Forelimb muscle (tissue), 1 donor: ENCODE measurements around the gene THRSP. TPM values are rescaled to one million over a fixed set of nuclear protein-coding genes. Genes with fewer than 3 reads are reported as not detected.
"Not testable (repeated sequence)": the region's sequence is repeated elsewhere in the genome, so short reads cannot be mapped to it uniquely, and the experiment has no call there.

Source experiments
- DNase-seq: peaks from one replicate; pipeline ENCODE4 v3.0.0-alpha.2; 2013; ENCODE audit warnings: low read depth
- polyA plus RNA-seq: library from polyadenylated mRNA; unstranded; fragments of 120-200 nt; gene quantifications from one replicate; pipeline ENCODE4 v1.2.1, GENCODE V29; 2013; ENCODE audit not compliant: insufficient read length

THRSP gene
- 0.51 TPM for polyA plus RNA-seq

DNA sequence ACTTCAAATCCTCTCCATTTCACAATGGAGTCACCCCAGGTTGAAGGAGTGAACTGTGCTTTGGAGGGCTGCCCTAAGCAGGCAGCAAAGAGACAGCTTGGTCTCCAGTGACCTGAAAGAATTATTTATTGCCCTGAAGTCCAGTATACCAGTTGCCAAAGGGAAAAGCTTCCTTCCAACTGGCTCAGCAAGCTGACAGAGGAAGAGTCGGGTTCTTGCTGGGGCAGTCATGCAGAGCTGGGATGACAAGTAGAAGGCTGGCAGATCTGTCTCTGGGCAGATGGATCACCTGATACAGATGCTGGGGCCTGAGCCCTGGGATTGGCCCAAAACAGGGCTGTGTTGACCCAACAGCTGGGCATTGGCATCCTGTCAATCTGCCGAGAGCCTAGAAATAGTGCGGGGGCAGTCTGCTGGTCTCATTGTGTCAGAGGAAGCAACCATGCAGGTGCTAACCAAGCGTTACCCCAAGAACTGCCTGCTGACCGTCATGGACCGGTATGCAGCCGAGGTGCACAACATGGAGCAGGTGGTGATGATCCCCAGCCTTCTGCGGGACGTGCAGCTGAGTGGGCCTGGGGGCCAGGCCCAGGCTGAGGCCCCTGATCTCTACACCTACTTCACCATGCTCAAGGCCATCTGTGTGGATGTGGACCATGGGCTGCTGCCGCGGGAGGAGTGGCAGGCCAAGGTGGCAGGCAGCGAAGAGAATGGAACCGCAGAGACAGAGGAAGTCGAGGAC, at the start of gene THRSP:
TSS of gene THRSP (plus strand) at position 422 of the 742 bp plus-strand sequence. CDS start at position 443, 21 bp downstream.
- DNase-seq = no peak

DNA sequence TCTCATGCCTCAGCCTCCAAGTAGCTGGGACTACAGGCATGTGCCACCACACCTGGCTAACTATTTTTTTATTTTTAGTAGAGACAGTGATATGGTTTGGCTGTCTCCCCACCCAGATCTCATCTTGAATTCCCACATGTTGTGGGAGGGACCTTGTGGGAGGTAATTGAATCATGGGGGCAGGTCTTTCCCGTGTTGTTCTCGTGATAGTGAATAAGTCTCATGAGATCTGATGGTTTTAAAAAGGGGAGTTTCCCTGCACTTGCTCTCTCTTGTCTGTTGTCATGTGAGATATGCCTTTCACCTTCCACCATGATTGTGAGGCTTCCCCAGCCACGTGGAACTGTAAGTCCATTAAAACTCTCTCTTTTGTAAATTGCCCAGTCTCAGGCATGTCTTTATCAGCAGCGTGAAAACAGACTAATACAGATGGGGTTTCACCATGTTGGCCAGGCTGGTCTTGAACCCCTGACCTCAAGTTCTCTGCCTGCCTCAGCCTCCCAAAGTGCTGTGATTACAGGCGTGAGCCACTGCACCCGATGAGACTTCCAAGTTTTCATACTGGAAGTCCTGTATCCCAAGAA, 48.6 kb upstream of the THRSP start:
- DNase-seq = not testable (repeated sequence)

DNA sequence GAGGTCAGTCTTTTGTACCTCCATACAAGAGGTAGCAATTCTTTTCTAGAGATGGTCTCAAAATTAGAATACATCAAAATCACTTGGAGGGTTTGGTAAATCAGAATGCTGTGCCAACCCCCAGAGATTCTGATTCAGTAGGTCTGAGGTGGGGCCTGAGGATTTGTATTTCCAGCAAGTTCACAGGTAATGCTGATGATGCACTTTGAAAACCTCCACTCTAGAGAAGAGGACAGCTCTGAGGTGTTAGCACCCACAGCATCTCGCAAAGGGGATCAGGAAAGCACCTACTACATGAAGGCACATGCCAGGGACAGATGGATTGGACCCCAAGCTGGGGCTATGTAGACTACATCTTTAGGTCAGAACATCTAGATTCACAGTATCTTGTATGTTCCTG, 47.8 kb upstream of the THRSP start:
- no peak for DNase-seq

DNA sequence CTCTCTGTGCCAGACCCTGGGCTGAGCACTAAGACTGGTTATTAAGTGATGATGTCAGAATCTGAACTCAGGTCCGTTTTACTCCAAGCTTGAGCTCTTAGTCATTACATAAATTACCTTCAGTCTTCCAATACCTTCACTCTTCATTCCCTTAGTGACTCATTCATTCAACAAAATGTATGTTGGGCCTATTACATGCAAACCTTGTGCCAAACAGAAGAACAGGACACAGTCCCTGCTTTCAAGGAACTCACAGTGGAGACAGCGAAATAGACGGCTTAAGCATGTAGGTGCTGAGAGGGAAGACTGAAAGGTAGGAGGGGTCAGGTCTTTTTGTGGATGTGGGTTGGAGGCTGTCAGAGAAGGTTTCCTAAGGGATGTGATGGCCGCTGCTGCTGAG, 43.9 kb upstream of the THRSP start:
- no peak for DNase-seq

DNA sequence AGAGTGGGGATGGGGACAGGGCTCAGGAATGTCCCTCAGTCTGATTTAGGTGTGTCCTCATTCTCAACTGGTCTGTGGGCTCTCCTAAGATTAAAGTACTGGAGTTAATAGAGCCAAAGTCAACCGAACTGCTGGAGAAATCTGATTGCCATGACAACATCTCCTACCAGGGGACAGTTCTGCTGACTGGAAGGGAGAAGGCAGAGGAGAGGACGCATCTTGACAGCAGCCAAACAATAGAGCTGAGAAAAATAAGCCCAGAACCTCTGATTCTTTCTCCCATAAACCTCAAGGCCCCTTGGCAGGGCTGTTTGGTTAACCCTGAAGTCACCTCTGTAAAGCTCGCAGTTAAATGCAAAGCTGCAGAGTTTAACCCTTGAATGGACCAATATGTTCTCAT, 43.4 kb upstream of the THRSP start:
- no peak for DNase-seq

- no peak for DNase-seq
Measured at GRCh38 chr11:78021611-78022010, 42.0 kb upstream of the THRSP start.

GRCh38 chr11:78022397-78023396, 41.0 kb upstream of the THRSP start, which contains the start of gene KCTD14:
KCTD14 (minus strand) TSS chr11:78023276; CDS start chr11:78023249, 27 bp downstream.
- no peak for DNase-seq

DNA sequence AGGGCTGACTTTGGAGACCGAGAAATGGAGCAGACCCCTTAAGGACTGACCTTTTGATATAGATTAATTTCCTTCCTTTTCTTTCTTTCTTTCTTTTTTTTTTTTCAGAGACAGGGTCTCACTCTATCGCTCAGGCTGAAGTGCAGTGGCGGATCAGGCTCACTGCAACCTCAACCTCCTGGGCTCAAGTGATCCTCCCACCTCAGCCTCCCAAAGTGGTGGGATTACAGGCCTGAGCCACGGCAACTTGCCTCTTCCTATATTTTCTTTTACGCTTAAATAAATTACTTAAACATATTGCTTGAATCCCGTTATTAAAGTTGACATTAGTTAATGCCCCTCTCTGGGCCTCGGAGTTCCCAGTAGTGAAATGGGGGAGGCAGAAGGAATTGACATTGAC, 40.2 kb upstream of the THRSP start:
- DNase-seq = no peak

DNA sequence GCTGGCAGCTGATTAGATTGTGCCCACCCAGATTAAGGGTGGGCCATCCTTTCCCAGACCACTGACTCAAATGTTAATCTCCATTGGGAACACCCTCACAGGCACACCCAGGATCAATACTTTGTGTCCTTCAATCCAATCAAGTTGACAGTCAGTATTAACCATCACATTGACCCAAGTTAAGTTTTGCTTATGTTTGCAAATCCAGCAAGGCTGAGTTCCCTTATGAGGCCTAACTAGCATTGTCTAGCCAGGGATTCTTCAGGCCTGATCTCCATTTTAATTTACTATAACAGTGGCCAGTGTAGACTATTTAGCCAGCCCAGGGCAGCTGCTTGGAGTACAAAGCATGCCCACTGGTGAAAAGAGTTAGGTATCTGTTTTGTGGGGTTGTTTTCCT, 38.3 kb upstream of the THRSP start:
- no peak for DNase-seq

GRCh38 chr11:78027759-78028158, 35.9 kb upstream of the THRSP start:
- DNase-seq = no peak

DNA sequence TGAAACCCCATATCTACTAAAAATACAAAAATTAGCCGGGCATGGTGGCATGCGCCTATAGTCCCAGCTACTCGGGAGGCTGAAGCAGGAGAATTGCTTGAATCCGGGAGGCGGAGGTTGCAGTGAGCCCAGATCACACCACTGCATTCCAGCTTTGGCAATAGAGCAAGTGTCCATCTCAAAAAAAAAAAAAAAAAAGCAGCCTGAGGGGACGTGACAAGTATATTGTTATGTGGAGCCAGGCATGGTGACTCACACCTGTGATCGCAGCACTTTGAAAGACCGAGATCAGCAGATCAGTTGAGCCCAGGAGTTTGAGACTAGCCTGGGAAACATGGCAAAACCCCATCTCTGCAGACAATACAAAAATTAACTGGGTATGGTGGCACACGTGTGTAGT, 35.2 kb upstream of the THRSP start:
- DNase-seq = not testable (repeated sequence)

GRCh38 chr11:78030429-78031325, 33.0 kb upstream of the THRSP start:
- no peak for DNase-seq

GRCh38 chr11:78031629-78032028, 32.0 kb upstream of the THRSP start:
- DNase-seq = no peak

GRCh38 chr11:78032090-78032489, 31.6 kb upstream of the THRSP start:
- DNase-seq = no peak

DNA sequence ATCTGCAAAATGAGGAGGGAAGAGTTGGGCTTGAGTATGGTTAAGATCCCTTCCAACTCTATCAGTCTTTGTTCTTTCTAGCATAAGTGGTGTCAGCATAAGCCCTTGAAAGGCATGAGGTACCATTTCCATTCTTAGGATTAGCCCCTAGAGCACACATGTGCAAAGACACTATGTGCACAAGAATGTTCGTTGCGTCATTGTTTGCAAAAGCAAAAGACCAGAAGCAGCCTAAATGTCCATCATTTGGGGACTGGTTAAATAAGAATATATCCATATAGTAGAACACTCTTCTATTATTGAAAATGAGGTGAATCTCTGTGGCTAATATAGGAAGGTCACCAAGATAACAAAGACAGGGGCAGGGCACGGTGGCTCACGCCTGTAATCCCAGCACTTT, 30.6 kb upstream of the THRSP start:
- no peak for DNase-seq

DNA sequence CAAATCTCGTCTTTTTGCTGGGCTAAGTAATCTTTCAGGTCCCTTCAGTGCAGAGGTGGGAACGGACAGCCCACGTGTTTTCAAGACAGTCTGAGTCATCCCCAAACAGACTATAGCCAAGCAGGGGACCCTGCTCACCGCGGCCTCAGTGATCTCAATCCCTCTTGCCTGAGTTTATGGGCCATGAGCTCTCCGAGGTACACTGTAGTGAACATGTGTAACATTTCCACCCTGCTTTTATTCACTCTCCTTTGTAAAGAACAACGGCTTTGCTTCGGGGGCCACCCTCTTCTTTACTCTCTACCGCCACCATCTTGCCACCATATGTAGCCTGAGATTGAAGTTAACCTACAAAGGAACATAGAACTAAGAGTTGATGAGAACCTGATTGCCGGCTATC, 29.0 kb upstream of the THRSP start:
- no peak for DNase-seq

DNA sequence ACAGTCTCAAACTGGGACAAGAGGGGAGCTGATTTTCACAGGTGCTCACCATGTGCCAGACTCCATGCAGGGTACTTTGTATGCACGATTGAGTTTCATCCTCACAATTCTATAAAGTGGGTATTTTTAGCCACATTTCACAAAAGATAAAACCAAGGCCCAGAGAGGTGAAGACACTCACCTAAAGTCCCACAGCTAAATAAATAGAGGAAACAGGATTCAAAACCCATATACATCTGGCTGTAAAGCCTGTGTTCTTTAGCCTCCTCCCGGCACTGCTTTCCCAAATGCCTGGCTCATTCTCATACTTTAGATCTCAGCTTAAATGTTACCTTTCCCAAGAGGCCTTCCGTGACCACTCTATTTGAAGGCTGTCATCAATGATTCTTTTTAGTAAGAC, 27.3 kb upstream of the THRSP start:
- no peak for DNase-seq

DNA sequence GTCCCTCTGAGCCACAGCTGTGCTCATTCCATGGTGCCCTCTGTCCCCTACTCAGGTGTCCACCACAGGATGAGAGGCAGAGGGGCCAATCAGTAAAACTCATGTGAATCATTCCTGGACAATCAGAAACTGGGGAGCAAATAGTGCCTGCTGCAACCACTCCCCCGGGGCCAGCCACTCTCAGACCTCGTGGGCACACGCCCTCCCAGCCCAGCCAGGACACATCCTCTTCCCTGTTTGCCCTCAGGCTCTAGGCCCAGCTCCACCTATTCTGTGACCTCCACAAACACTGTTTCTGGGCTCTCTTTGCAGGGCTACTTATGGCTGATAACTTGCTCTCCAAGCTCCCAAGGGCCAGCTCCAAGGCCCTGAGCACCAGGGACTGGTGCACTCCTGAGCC, 26.6 kb upstream of the THRSP start:
- DNase-seq = no peak

- no peak for DNase-seq
Measured at GRCh38 chr11:78037825-78038620, 25.6 kb upstream of the THRSP start.

DNA sequence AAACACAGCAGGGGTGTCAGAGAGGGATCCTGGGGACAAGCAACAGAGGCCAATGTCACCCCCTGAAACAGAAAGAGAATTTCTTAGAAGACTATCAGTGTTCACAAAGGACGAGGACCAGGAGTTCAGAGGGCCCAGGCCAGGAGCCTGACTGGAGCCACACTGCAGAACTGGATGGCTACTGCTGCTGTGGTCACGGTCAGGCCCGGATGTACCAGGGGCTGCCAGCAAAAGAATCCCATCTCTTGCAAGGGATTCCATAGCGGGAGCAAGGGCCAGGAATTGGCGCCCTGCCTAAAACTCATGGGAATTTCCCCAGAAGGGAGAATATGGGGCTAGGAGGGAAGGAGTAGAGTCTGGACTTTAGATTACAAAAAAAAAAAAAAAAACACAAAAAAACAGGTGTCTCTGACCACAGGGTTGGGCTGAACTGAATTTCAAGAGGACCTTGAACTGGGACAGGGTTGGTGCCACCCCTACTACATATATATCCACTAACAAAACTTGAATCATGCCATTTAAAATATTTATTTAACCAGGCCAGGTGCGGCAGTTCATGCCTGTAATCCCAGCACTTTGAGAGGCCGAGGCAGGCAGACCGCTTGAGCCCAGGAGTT, 24.9 kb upstream of the THRSP start:
- no peak for DNase-seq
